Naive thymus-derived CD4-positive, alpha-beta T cell (primary cell): ENCODE data around the gene SLC10A4. TPM values are rescaled to one million over a fixed set of nuclear protein-coding genes. Genes with fewer than 3 reads are reported as not detected.

Experiments
- ATAC-seq: fragments of 150-1000 bp; cut with Tn5 transposase; 2 replicates; pipeline ENCODE4 v1.10.0; 2021; ENCODE audit warnings: mild to moderate bottlenecking, moderate library complexity
- CTCF ChIA-PET: fragments of 350-600 bp; sonication (Branson Sonifier 250); formaldehyde crosslinking; loops from one replicate; lab custom pipeline; 2021; ENCODE audit warnings: antibody characterized with exemption; lab: Charles Lee
- POLR2A ChIA-PET: fragments of 350-600 bp; sonication (Branson Sonifier 250); formaldehyde crosslinking; loops from one replicate; lab custom pipeline; 2021; ENCODE audit warnings: antibody characterized with exemption, inconsistent platforms; lab: Charles Lee
- DNase-seq, 9 donors: peaks; one replicate each; pipeline versions ENCODE4 v3.0.0 to v3.0.0-alpha.2; 2020 to 2022; ENCODE audit warnings: mixed read lengths in 1 of 9
- H3K27ac ChIP-seq: one replicate; pipeline ENCODE4 v1.7.0; 2013; ENCODE audit warnings: mild to moderate bottlenecking, low read depth, low read length, moderate library complexity
- H3K27me3 ChIP-seq, 2 donors: one replicate each; pipeline ENCODE4 v1.7.0; 2013; ENCODE audit warnings: low read length in 2 of 2, mild to moderate bottlenecking in 2 of 2, moderate library complexity in 2 of 2; ENCODE audit not compliant: control insufficient read depth in 2 of 2, insufficient read depth in 2 of 2
- H3K36me3 ChIP-seq, 3 experiments: 1 replicate in 2 of 3; 2 replicates in 1 of 3; pipeline ENCODE4 v1.7.0; 2013; ENCODE audit warnings: low read length in 3 of 3, mild to moderate bottlenecking in 3 of 3, moderate library complexity in 1 of 3; ENCODE audit not compliant: insufficient read depth in 3 of 3, control insufficient read depth in 2 of 3
- H3K4me1 ChIP-seq, 2 donors: one replicate each; pipeline ENCODE4 v1.7.0; 2013; ENCODE audit warnings: low read length in 2 of 2, mild to moderate bottlenecking in 2 of 2, moderate library complexity in 1 of 2; ENCODE audit not compliant: control insufficient read depth in 2 of 2, insufficient read depth in 2 of 2
- H3K4me3 ChIP-seq: 2 replicates; pipeline ENCODE4 v1.7.0; 2013; ENCODE audit warnings: mild to moderate bottlenecking, low read length
- H3K9me3 ChIP-seq, 3 experiments: 1 replicate in 2 of 3; 2 replicates in 1 of 3; pipeline ENCODE4 v1.7.0; 2013; ENCODE audit warnings: low read length in 3 of 3; ENCODE audit not compliant: control insufficient read depth in 2 of 3
- H3K27ac Mint-ChIP-seq, 9 donors: one replicate each; pipeline ENCODE4 v1.8.0; 2020 to 2022; ENCODE audit warnings: mixed read lengths in 9 of 9, mild to moderate bottlenecking in 8 of 9, moderate library complexity in 5 of 9, inconsistent platforms in 2 of 9
- H3K27me3 Mint-ChIP-seq, 5 donors: one replicate each; pipeline ENCODE4 v1.8.0; 2021 to 2022; ENCODE audit warnings: mixed read lengths in 5 of 5, mild to moderate bottlenecking in 1 of 5
- H3K36me3 Mint-ChIP-seq, 5 donors: one replicate each; pipeline ENCODE4 v1.8.0; 2020 to 2022; ENCODE audit warnings: mixed read lengths in 5 of 5, mild to moderate bottlenecking in 3 of 5, inconsistent platforms in 1 of 5
- H3K4me1 Mint-ChIP-seq, 7 donors: one replicate each; pipeline ENCODE4 v1.8.0; 2020 to 2022; ENCODE audit warnings: mixed read lengths in 7 of 7, mild to moderate bottlenecking in 3 of 7, inconsistent platforms in 1 of 7
- H3K4me3 Mint-ChIP-seq, 10 donors: one replicate each; pipeline ENCODE4 v1.8.0; 2020 to 2022; ENCODE audit warnings: mild to moderate bottlenecking in 10 of 10, mixed read lengths in 10 of 10, moderate library complexity in 6 of 10, inconsistent platforms in 2 of 10
- H3K9me3 Mint-ChIP-seq, 11 donors: one replicate each; pipeline ENCODE4 v1.8.0; 2020 to 2022; ENCODE audit warnings: mixed read lengths in 11 of 11, mild to moderate bottlenecking in 4 of 11, inconsistent platforms in 1 of 11, moderate library complexity in 1 of 11
- intact Hi-C, 2 donors: fragments of 100-400 bp; cut with micrococcal nuclease; formaldehyde crosslinking; loops; one replicate each; pipeline ENCODE4 v1.15.1; 2023
- polyA plus RNA-seq, 2 donors: library from polyadenylated mRNA; unstranded; fragments of 300-500 nt; fragmentation: Illumina TruSeq; gene quantifications; one replicate each; pipeline ENCODE4 v1.2.3, GENCODE V29; 2021
- total RNA-seq, 6 experiments: library from RNA in 5 of 6; stranded (reverse) in 5 of 6; gene quantifications; 1 replicate in 5 of 6; 2 replicates in 1 of 6; pipeline ENCODE4 v1.2.3 and lab custom pipeline; 2021 to 2026

The SLC10A4 gene
- total and polyA plus RNA-seq, 7 experiments from 2014 or later, result 0.09 to 0.17 (median 0.16) TPM; not detected in 4

- POLR2A ChIA-PET, result no interaction called here
- intact Hi-C loops, result no loop called here
- peaks cover 5 to 49% (median 9%) of the 10 kb centered on the region in 3 experiments for H3K36me3 ChIP-seq
These were observed 20.8 kb downstream of the SLC10A4 start for GRCh38 chr4:48504026-48504330.

DNA sequence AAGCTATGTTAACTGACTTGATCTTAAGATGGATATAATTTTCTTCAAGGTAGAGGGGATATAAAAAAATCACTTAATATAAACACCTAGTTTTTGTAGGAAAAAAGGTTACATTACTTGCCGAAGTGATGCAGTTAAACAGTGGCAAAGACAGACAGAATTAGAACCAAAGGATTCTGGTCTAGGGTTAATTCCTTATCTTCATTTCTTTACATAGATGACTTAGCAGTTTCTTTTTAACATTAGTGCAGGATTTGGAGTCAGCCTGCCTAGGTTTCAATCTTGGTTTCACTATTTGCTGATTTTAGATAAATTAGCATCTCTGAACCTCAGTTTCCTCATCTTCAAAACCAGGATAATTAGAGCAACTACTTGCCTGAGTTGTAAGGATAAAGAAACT is 21.2 kb downstream of the SLC10A4 start:
- no peak overlapping the region for H3K4me3 Mint-ChIP-seq
- no peak for ATAC-seq
- Histone ChIP-seq H3K27me3 (no peaks in the 10 kb centered on the region), H3K27ac (no peak overlapping the region), H3K36me3 (peaks cover 5 to 49% (median 7%) of the 10 kb centered on the region in 3 experiments), H3K4me1 (no peaks in the 10 kb centered on the region), H3K9me3 (no peaks in the 10 kb centered on the region), H3K4me3 (no peak overlapping the region)
- H3K9me3 Mint-ChIP-seq, result no peaks in the 10 kb centered on the region
- ChIA-PET POLR2A (no interaction called here), CTCF (no interaction called here)
- DNase-seq, result no peak
- intact Hi-C loops, result no loop called here
- no peaks in the 10 kb centered on the region for H3K27me3 Mint-ChIP-seq
- H3K4me1 Mint-ChIP-seq, result peaks cover 0 to 7% (median 4%) of the 10 kb centered on the region in 7 donors
- peak overlapping the region in 2 of 9 donors; percentile 18 to 21 for H3K27ac Mint-ChIP-seq
- H3K36me3 Mint-ChIP-seq, result peaks cover 7 to 43% (median 23%) of the 10 kb centered on the region in 5 donors

More at GRCh38 chr4:48504026-48504330, 20.8 kb downstream of the SLC10A4 start:
- DNase-seq, result no peak
- peak overlapping the region in 3 of 9 donors; percentile 18 to 28 (median 21) for H3K27ac Mint-ChIP-seq
- no peaks in the 10 kb centered on the region for H3K27me3 ChIP-seq
- peaks cover 7 to 44% (median 26%) of the 10 kb centered on the region in 5 donors for H3K36me3 Mint-ChIP-seq
- H3K27me3 Mint-ChIP-seq, result no peaks in the 10 kb centered on the region
- no peak overlapping the region for H3K4me3 ChIP-seq
- peaks cover 0 to 10% (median 4%) of the 10 kb centered on the region in 7 donors for H3K4me1 Mint-ChIP-seq
- H3K9me3 ChIP-seq, result no peaks in the 10 kb centered on the region
- H3K27ac ChIP-seq, result no peak overlapping the region
- CTCF ChIA-PET, result no interaction called here
- ATAC-seq, result no peak
- H3K9me3 Mint-ChIP-seq, result no peaks in the 10 kb centered on the region
- H3K4me1 ChIP-seq, result no peaks in the 10 kb centered on the region
- H3K4me3 Mint-ChIP-seq, result no peak overlapping the region

GRCh38 chr4:48506716-48507115 is 23.6 kb downstream of the SLC10A4 start:
- CTCF ChIA-PET, result no interaction called here
- Histone ChIP-seq H3K4me1 (no peaks in the 10 kb centered on the region), H3K9me3 (no peaks in the 10 kb centered on the region), H3K27me3 (no peaks in the 10 kb centered on the region), H3K27ac (no peak overlapping the region), H3K4me3 (no peak overlapping the region), H3K36me3 (peaks cover 18 to 59% (median 26%) of the 10 kb centered on the region in 3 experiments)
- H3K9me3 Mint-ChIP-seq, result no peaks in the 10 kb centered on the region
- H3K4me1 Mint-ChIP-seq, result peaks cover 0 to 6% (median 0%) of the 10 kb centered on the region in 7 donors
- ATAC-seq, result no peak
- H3K36me3 Mint-ChIP-seq, result peaks cover 7 to 36% (median 19%) of the 10 kb centered on the region in 5 donors
- DNase-seq, result no peak
- no peak overlapping the region for H3K27ac Mint-ChIP-seq
- no peaks in the 10 kb centered on the region for H3K27me3 Mint-ChIP-seq
- intact Hi-C loops, result no loop called here
- POLR2A ChIA-PET, result interaction anchor here (1.1 kb wide), 1 partner anchor 40 kb away, joined by 3 read pairs; no protein-coding TSS in a partner anchor
- H3K4me3 Mint-ChIP-seq, result no peak overlapping the region

DNA sequence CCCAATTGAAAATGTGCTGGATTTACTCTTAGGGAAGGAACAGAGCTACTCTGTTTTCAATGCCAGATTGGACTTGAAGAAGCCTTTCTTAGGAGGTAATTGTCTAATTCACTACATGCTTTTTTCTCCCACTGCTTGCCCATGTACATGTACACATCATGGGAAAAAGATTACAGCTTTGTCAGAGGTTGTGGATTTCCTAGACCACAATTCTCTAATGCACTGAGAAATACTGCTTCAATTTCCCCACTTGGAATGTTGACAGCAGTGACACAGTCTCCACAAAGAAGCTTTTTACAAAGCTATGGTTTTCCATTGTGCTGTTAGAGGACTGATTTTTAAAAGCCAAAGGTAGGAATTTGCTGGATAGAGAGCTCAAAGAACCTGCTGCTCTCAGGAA is 26.4 kb downstream of the SLC10A4 start:
- ATAC-seq (no peak), DNase-seq (no peak)
- H3K4me3 Mint-ChIP-seq, result no peak overlapping the region
- ChIA-PET CTCF (no interaction called here), POLR2A (no interaction called here)
- Histone ChIP-seq H3K9me3 (no peaks in the 10 kb centered on the region), H3K4me3 (no peak overlapping the region), H3K4me1 (no peaks in the 10 kb centered on the region), H3K36me3 (peaks cover 18 to 76% (median 38%) of the 10 kb centered on the region in 3 experiments), H3K27ac (no peak overlapping the region), H3K27me3 (no peaks in the 10 kb centered on the region)
- no peaks in the 10 kb centered on the region for H3K9me3 Mint-ChIP-seq
- no peak overlapping the region for H3K27ac Mint-ChIP-seq
- H3K27me3 Mint-ChIP-seq, result no peaks in the 10 kb centered on the region
- peaks cover 0 to 6% (median 0%) of the 10 kb centered on the region in 7 donors for H3K4me1 Mint-ChIP-seq
- intact Hi-C loops, result no loop called here
- peaks cover 4 to 44% (median 28%) of the 10 kb centered on the region in 5 donors for H3K36me3 Mint-ChIP-seq

GRCh38 chr4:48518143-48518542 is 35.0 kb downstream of the SLC10A4 start:
- DNase-seq, result no peak
- ChIA-PET CTCF (no interaction called here), POLR2A (no interaction called here)
- H3K4me3 Mint-ChIP-seq, result no peak overlapping the region
- no peak for ATAC-seq
- peak overlapping the region in 2 of 9 donors; percentile 29 to 31 for H3K27ac Mint-ChIP-seq
- peaks cover 22 to 56% (median 44%) of the 10 kb centered on the region in 5 donors for H3K36me3 Mint-ChIP-seq
- Histone ChIP-seq H3K36me3 (peaks cover 15 to 69% (median 28%) of the 10 kb centered on the region in 3 experiments), H3K27me3 (no peaks in the 10 kb centered on the region), H3K9me3 (no peaks in the 10 kb centered on the region), H3K4me1 (no peaks in the 10 kb centered on the region), H3K4me3 (no peak overlapping the region), H3K27ac (no peak overlapping the region)
- no peaks in the 10 kb centered on the region for H3K27me3 Mint-ChIP-seq
- H3K9me3 Mint-ChIP-seq, result no peaks in the 10 kb centered on the region
- H3K4me1 Mint-ChIP-seq, result no peaks in the 10 kb centered on the region
- intact Hi-C loops, result no loop called here

DNA sequence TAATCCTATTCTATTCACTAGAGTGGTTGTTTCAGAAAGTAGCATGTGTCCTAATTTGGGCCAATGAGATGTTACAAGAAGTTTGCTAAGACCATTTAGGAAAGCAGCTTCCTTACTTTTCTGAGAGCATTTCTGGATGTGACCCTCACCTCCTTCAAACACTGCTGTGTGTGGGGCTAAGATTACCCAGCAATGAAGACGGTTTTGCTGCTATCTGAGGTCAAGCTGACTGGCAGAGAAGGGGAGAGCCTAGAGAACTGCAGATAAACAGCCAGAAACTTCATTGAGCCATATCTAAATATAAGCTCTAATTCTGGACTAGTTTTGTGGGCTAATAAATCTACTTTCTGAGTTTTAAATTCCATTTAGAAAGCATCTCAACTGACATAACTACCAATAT is 43.3 kb downstream of the SLC10A4 start:
- Histone ChIP-seq H3K27me3 (no peaks in the 10 kb centered on the region), H3K36me3 (peaks cover 24 to 79% (median 52%) of the 10 kb centered on the region in 3 experiments), H3K27ac (no peak overlapping the region), H3K4me1 (no peaks in the 10 kb centered on the region), H3K9me3 (no peaks in the 10 kb centered on the region), H3K4me3 (no peak overlapping the region)
- Mint-ChIP-seq H3K27ac (no peak overlapping the region), H3K4me1 (peaks cover 0 to 1% (median 0%) of the 10 kb centered on the region in 7 donors), H3K36me3 (peaks cover 35 to 76% (median 54%) of the 10 kb centered on the region in 5 donors), H3K4me3 (no peak overlapping the region), H3K9me3 (no peaks in the 10 kb centered on the region), H3K27me3 (no peaks in the 10 kb centered on the region)
- ChIA-PET POLR2A (interaction anchor here (0.6 kb wide), 1 partner anchor 29 kb away, joined by 3 read pairs; no protein-coding TSS in a partner anchor), CTCF (no interaction called here)
- DNase-seq, result no peak
- intact Hi-C loops, result no loop called here
- ATAC-seq, result no peak

GRCh38 chr4:48538358-48538757 is 55.2 kb downstream of the SLC10A4 start:
- CTCF ChIA-PET, result interaction anchor here (0.7 kb wide), 1 partner anchor 137 kb away, joined by 4 read pairs; no protein-coding TSS in a partner anchor
- intact Hi-C loops, result no loop called here
- Histone ChIP-seq H3K36me3 (peaks cover 18 to 60% (median 26%) of the 10 kb centered on the region in 3 experiments), H3K4me1 (no peaks in the 10 kb centered on the region), H3K27ac (no peak overlapping the region), H3K27me3 (no peaks in the 10 kb centered on the region), H3K4me3 (no peak overlapping the region), H3K9me3 (no peaks in the 10 kb centered on the region)
- POLR2A ChIA-PET, result no interaction called here
- Mint-ChIP-seq H3K9me3 (no peaks in the 10 kb centered on the region), H3K27ac (no peak overlapping the region), H3K4me1 (no peaks in the 10 kb centered on the region), H3K27me3 (no peaks in the 10 kb centered on the region), H3K36me3 (peaks cover 18 to 43% (median 24%) of the 10 kb centered on the region in 5 donors), H3K4me3 (no peak overlapping the region)
- ATAC-seq, result no peak
- no peak for DNase-seq
